GM19467 (cell line): ENCODE measurements around the gene ING5.

ENCODE experiments used
- ATAC-seq: cut with Tn5 transposase; IDR thresholded peaks from one replicate; pipeline ENCODE4 v1.9.1; 2021; ENCODE audit warnings: mild to moderate bottlenecking, moderate library complexity; ENCODE audit not compliant: unreplicated experiment

The ING5 gene

DNA sequence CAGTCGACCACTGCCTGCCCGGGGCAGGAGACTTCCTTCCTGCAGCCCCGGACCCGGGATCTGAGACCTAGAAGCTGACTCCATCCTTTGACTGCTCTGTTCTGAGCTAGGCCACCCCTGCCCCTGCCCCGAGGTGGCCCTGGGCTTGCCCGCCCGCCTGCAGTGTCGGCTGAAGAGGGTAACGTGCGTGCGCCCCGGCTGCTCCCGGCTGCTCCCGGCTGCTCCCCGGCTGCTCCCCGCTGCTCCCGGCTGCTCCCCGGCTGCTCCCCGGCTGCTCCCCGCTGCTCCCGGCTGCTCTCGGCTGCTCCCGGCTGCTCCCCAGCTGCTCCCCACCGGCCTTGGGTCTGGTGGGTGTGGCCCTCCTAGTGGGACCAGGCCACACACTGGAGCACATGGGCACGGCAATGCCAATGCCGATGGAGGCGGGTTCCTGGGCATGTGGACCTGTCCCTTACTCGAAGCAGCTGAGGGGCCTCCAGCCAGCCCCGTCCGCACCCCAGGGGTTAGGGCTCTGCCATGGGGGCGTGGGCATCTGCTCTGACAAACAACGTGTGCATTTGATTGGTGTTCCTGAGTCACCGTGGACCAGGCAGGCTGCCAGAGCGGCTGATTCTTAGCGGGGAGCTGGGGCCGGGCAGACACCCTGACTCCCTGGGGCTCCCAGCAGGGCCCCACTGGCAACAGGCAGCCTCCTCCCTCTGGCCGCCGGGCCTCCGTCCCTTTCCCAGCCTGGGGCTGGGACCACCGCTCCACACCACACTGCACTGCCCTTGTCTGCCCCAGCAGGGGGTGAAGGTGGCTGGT lies 72.8 kb downstream of the ING5 start:
- no peak for ATAC-seq

DNA sequence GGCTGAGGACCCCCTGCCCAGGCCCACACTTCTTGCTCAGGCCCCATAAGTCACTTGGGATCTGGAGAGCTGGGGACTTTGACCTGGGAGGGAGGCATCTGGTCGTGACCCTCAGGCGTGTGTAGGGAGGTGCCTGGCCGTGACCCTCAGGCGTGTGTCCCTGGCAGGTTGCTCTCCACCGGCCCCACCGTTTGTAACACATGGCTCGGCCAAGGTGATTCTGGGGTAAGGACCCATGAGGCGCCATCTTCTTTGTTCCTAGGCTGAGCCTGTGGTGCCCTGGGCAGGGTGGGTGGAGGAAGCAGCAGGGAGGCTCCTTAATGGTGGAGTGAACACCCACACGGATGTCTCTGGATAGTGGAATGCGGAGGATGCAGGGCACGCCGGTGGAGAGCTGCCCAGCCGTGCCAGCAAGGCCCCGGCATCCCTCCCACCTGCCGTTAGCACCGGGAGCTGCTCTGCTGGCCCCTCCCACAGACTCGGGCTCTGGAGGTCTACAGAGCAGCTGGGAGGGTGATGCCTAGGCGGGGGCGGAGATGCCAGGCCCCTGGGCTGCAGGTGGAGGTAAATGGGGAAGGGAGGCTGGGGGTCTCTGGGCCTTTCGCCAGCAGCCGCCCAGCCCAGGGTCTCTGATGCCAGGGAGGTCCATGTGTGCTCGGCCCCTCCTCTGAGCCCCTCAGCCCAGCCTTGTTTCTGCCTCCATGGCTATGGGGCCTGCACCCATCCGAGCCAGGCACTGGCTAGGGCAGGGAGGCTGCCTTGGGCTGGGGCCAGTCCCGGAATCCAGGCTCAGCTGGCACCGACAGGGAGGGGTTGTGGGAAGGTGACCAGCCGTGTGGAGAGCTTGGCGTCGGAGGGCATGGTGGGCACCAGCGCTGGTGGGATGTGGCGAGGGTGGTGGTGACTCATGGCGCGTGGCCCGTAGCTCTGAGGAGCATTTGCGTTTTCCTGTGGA lies 73.7 kb downstream of the ING5 start:
- no peak for ATAC-seq

DNA sequence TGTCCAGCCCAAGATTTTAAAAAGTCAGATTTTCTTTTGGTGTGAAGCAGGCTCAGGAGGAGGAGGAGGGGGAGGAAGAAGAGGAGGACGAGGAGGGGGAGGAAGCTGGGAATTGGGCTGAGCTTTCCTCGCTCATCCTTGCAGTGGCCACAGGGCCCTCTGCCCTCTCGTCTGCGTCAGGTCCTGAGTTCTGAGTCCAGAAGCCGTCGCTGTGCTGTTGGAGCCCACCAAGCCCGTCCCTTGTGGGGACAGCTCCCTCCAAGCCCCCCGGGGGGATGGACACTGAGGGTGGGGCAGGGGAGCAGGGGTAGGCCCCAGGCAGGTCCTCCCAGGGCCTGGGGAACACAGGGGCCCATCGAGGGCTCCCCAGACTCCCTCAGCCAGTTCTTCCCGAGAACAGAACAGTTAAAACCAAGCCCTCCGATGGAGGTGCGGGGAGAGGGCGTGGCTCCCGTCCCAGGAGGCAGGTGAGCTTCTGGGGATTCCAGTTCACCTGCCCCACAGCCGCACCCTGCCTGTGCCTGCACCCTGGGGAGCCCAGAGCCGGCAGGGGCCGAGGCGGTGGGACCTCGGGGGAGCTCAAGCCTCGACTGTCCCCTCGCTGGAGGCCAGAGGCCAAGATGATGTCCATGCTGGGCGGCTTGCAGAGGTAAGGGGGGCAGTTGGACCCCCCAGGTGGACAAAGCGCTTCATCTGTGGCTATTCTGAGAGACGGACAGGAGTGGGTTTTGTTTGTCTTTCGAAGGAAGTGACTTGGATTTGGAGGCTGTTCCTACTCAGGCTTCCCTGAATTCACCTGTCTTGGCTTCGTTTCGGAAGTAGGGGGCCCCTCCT lies 74.7 kb downstream of the ING5 start, which contains the start of gene GAL3ST2:
TSS of gene GAL3ST2 (plus strand) at position 487 of the 834 bp plus-strand sequence. CDS start at position 621, 134 bp downstream.
- ATAC-seq = no peak

DNA sequence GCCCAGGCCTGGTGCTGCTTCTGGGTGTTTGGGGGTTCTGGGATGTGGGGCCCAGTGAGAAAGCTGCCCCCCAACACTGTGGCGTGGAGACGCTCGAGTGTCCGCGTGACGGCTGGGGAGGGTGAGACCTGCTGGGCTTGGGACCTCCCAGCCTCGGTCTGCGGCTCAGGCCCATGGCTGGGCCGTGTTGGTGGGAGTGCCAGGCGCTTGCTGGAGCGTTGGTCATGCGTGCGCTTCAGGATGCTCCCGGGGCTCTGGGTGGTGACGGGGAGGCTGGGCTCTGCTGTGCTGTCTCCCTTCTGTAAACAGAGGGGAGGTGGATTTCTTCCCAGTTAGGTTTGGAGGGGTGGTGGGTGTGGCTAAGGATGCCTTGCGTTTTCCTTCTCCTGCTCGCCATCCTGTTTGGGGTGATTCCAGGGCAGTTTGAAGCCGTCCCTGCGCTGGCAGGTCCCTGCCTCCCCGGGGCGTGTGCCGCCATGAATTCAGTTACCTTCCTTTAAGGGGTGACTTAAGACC lies 75.4 kb downstream of the ING5 start:
- no peak for ATAC-seq

DNA sequence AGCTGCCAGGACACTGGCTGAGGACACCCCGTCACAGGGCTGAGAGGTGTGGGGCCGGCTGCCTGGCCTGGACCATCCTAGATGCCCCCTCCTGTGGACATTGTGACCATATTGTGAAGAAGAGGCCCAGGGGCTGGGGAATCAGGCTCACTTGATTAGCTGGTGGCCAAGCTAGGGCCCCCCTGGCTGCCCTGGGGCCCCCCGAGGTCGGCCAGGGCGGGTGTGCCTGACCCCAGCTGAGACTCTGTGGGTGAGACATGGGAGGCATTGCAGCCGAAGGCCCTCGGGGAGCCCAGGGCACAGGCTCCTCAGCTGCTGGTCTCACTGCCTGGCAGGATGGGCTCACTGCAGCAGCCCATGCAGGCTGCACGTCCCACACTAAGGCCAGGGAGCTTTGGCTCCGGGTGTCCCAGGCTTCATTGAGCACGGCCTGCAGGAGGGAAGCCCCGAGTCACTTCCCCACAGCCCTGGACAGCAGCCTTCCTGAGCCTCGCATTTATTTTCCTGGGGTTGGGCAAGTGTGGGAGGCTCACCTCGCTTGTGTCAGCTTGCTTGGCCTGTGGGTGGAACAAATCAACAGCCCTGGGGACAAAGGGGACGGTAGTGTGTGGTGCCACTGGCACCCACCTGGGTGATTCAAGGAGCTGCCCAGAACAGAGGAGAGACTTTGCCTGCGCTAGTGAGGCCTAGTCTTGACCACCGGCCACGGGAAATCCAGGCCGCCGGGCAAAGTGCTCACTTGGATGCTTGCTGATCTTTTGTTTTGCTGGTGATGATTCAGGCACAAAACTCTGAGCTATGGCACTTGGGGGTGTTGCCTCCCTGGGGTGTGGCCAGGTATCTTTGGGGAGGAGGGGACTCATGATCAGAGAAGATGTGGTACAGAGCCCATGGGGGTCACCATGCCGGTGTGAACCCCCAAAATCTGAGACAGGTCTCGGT lies 76.1 kb downstream of the ING5 start:
- no peak for ATAC-seq
